ENCODE data around the gene DSTYK. TPM values are rescaled to one million over a fixed set of nuclear protein-coding genes. Genes with fewer than 3 reads are reported as not detected.

DSTYK gene
- total RNA-seq, 2 experiments from 2014 or later, result 8.8 to 8.9 TPM

GRCh38 chr1:205152505-205152904, 59.0 kb downstream of the DSTYK start:
- H3K36me3 Mint-ChIP-seq (ENCODE audit: low read depth), result peaks cover 43% of the 10 kb centered on the region
- no peaks in the 10 kb centered on the region for H3K27me3 Mint-ChIP-seq
- no peaks in the 10 kb centered on the region for H3K4me1 Mint-ChIP-seq
- DNase-seq, result no peak
- ChIA-PET POLR2A (no interaction called here), CTCF (interaction anchor here (0.6 to 1.3 kb wide), 2 partner anchors 27 to 32 kb away, joined by 3 read pairs; no protein-coding TSS in a partner anchor)
- H3K4me3 Mint-ChIP-seq, result no peak overlapping the region
- no peak overlapping the region for H3K27ac Mint-ChIP-seq
- peaks cover 16% of the 10 kb centered on the region for H3K9me3 Mint-ChIP-seq

DNA sequence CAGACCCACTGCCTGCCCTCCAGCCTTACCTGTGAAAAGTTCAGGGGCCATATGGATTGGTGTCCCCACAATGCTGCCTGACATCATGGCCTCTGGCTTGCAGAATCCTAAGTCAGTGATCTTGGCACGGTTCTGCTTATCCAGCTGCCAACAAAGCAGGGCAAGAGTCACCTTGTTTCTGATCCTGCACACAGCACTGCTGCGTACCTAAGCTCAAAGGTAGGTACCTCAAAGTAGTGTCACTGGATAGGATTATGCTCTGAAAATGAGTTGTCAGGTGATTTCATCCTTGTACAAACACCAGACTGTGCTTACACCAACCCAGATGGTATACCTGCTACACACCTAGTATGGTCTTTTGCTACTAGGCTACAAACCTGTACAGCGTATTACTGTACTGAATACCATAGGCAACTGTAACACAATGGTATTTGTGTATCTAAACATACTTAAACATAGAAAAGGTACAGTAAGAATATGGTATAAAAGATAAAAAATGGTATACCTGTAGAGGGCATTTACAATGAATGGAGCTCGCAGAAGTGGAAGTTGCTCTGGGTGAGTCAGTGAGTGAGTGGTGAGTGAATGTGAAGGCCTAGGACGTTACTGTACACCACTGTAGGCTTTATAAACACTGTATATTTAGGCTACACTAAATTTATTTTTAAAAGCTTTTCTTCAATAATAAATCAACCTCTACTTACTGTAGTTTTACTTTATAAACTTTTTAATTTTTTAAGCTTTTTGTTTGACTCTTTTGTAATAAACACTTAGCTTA, 60.7 kb downstream of the DSTYK start:
- peaks cover 34% of the 10 kb centered on the region for H3K36me3 Mint-ChIP-seq (ENCODE audit: low read depth)
- DNase-seq, result no peak
- H3K27me3 Mint-ChIP-seq, result no peaks in the 10 kb centered on the region
- ChIA-PET CTCF (interaction anchor here (0.9 to 1.8 kb wide), 5 partner anchors 7 to 106 kb away, joined by 3 to 5 read pairs (median 3); no protein-coding TSS in a partner anchor), POLR2A (no interaction called here)
- H3K4me3 Mint-ChIP-seq, result no peak overlapping the region
- no peaks in the 10 kb centered on the region for H3K4me1 Mint-ChIP-seq
- H3K27ac Mint-ChIP-seq, result no peak overlapping the region
- H3K9me3 Mint-ChIP-seq, result peaks cover 3% of the 10 kb centered on the region

DNA sequence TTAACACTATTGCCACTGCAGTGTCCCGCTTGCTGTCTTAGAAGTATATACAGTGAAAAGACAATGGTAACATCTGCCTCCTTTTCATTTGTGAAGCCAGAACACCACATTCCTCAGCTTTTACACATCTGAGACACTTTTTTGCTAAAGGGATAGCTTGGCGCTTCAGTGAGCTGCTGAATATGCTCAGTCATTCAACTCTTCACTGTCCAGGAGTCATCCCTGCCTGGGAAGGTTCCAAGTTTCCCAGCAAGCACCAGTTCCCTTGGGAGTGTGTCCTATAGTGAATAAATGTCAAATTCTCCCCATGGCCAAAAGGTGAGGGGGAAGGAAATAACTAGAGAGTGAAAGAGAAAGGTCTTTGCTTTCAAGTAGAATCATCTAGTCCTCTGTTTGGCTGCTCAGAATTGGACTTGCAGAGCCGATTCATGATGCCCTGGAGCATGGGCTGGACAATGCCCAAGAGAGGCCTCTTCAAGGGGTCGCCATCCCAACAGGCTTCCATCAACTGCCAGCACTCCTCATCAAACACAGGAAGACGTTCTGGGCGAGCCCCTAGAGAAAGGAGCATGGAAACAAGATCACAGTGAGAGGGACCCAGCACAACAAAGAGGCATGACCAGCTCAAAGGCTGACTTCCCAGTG, 64.2 kb downstream of the DSTYK start:
- CTCF ChIA-PET, result interaction anchor here (1.3 to 2.9 kb wide), 2 partner anchors 8 to 11 kb away, joined by 4 to 8 read pairs; no protein-coding TSS in a partner anchor
- Mint-ChIP-seq H3K9me3 (no peaks in the 10 kb centered on the region), H3K27me3 (no peaks in the 10 kb centered on the region), H3K4me3 (no peak overlapping the region), H3K36me3 (ENCODE audit: low read depth) (peaks cover 13% of the 10 kb centered on the region), H3K4me1 (no peaks in the 10 kb centered on the region), H3K27ac (no peak overlapping the region)
- POLR2A ChIA-PET, result no interaction called here
- DNase-seq, result no peak

DNA sequence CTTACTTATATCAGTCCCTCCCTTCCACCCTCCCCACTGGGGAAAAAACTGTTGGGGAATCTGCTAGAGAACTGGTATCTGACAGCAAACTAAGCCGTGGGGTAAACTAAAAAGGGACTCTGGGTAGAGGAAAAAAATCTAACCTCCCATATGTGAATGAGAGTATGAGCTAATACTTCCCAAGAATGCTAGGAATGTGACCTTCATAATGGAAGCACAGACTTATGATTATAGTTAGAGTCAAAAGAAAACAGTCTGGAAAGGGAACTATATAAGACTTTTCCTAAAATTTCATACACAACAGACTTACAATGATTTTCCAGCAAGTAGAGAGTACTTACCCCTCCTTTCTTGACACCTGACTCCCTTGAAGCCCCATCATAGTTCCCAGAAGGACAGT, 66.8 kb downstream of the DSTYK start:
- H3K27me3 Mint-ChIP-seq, result no peaks in the 10 kb centered on the region
- CTCF ChIA-PET, result interaction anchor here (1.1 to 2.9 kb wide), 3 partner anchors 13 to 23 kb away, joined by 3 to 8 read pairs (median 3); partner anchors contain the start of gene RBBP5
- peaks cover 7% of the 10 kb centered on the region for H3K4me1 Mint-ChIP-seq
- POLR2A ChIA-PET, result no interaction called here
- no peaks in the 10 kb centered on the region for H3K9me3 Mint-ChIP-seq
- peaks cover 11% of the 10 kb centered on the region for H3K36me3 Mint-ChIP-seq (ENCODE audit: low read depth)
- DNase-seq, result no peak
- H3K27ac Mint-ChIP-seq, result no peak overlapping the region
- H3K4me3 Mint-ChIP-seq, result no peak overlapping the region

DNA sequence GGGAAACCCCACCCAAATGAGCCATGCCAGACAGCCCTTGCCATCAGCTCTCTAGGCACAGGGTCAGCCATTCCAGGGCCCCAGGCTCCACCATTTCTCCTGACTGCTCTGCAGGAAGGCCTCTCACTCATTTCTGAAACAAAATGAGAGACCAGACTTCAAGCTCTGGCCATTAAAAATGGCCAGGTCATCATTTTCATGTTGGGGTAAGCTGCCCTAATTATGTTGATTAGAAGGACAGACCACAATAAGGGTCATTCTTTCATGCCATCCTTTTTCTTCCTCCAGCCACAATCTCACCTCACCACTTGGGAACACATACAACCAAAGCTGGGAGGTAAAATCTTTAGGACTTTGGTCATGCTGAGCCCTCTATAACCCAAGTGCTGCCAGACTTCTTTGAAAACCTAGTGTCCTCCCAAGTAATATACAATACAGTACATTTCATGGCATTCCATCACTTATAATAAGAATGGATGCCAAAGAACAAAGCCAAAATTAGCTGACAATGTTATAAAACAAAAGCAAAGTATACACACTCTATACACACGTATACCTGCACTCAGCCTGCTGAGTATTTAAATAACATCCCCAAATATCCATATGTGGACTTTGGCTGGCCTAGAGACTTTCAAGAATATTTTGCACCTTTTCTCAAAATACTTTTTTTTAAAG, 67.3 kb downstream of the DSTYK start:
- H3K4me3 Mint-ChIP-seq, result no peak overlapping the region
- H3K36me3 Mint-ChIP-seq (ENCODE audit: low read depth), result peaks cover 11% of the 10 kb centered on the region
- peaks cover 7% of the 10 kb centered on the region for H3K4me1 Mint-ChIP-seq
- no peaks in the 10 kb centered on the region for H3K27me3 Mint-ChIP-seq
- H3K27ac Mint-ChIP-seq, result no peak overlapping the region
- POLR2A ChIA-PET, result no interaction called here
- H3K9me3 Mint-ChIP-seq, result no peaks in the 10 kb centered on the region
- CTCF ChIA-PET, result interaction anchor here (1.0 to 2.9 kb wide), 4 partner anchors 7 to 23 kb away, joined by 3 to 8 read pairs (median 3); partner anchors contain the start of gene RBBP5
- DNase-seq, result no peak

DNA sequence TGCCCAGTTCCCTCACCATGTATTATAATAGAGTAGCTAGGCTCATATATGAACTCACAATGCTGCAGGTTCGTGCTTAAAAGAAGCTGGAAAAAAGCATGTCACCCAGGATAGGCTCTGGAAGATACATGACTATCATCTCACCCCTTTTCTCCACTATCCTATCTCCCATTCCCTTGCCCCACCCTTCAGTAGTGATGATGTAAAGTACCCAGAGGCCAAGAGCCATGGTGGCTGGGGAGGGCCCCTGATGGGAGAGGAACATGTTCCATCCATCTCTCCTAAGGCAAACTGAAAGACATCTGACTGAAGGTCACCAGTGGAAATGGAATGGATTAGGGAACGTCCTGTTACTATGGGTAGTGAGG, 69.4 kb downstream of the DSTYK start:
- ChIA-PET CTCF (interaction anchor here (1.3 to 2.2 kb wide), 6 partner anchors 9 to 96 kb away, joined by 3 to 11 read pairs (median 6); no protein-coding TSS in a partner anchor), POLR2A (no interaction called here)
- no peak overlapping the region for H3K27ac Mint-ChIP-seq
- peaks cover 3% of the 10 kb centered on the region for H3K36me3 Mint-ChIP-seq (ENCODE audit: low read depth)
- no peak overlapping the region for H3K4me3 Mint-ChIP-seq
- no peaks in the 10 kb centered on the region for H3K9me3 Mint-ChIP-seq
- DNase-seq, result no peak
- H3K27me3 Mint-ChIP-seq, result no peaks in the 10 kb centered on the region
- H3K4me1 Mint-ChIP-seq, result peaks cover 7% of the 10 kb centered on the region

- ChIA-PET CTCF (interaction anchor here (0.9 to 2.2 kb wide), 12 partner anchors 10 to 148 kb away, joined by 3 to 11 read pairs (median 4); no protein-coding TSS in a partner anchor), POLR2A (no interaction called here)
- peak; percentile 86 for DNase-seq
- Mint-ChIP-seq H3K36me3 (ENCODE audit: low read depth) (no peaks in the 10 kb centered on the region), H3K27ac (no peak overlapping the region), H3K9me3 (no peaks in the 10 kb centered on the region), H3K4me1 (peaks cover 7% of the 10 kb centered on the region), H3K4me3 (no peak overlapping the region), H3K27me3 (no peaks in the 10 kb centered on the region)
Observed at GRCh38 chr1:205141236-205142101, 70.0 kb downstream of the DSTYK start.

GRCh38 chr1:205140113-205140512, 71.4 kb downstream of the DSTYK start:
- Mint-ChIP-seq H3K36me3 (ENCODE audit: low read depth) (no peaks in the 10 kb centered on the region), H3K27me3 (no peaks in the 10 kb centered on the region), H3K4me3 (no peak overlapping the region), H3K9me3 (no peaks in the 10 kb centered on the region), H3K4me1 (peaks cover 7% of the 10 kb centered on the region), H3K27ac (no peak overlapping the region)
- ChIA-PET POLR2A (no interaction called here), CTCF (interaction anchor here (0.5 to 2.2 kb wide), 2 partner anchors 11 to 149 kb away, joined by 3 to 11 read pairs; no protein-coding TSS in a partner anchor)
- DNase-seq, result no peak

GRCh38 chr1:205137901-205138300, 73.6 kb downstream of the DSTYK start:
- H3K4me1 Mint-ChIP-seq, result peaks cover 7% of the 10 kb centered on the region
- POLR2A ChIA-PET, result no interaction called here
- no peak overlapping the region for H3K27ac Mint-ChIP-seq
- no peaks in the 10 kb centered on the region for H3K36me3 Mint-ChIP-seq (ENCODE audit: low read depth)
- CTCF ChIA-PET, result no interaction called here
- no peaks in the 10 kb centered on the region for H3K9me3 Mint-ChIP-seq
- H3K4me3 Mint-ChIP-seq, result no peak overlapping the region
- no peaks in the 10 kb centered on the region for H3K27me3 Mint-ChIP-seq
- DNase-seq, result no peak

DNA sequence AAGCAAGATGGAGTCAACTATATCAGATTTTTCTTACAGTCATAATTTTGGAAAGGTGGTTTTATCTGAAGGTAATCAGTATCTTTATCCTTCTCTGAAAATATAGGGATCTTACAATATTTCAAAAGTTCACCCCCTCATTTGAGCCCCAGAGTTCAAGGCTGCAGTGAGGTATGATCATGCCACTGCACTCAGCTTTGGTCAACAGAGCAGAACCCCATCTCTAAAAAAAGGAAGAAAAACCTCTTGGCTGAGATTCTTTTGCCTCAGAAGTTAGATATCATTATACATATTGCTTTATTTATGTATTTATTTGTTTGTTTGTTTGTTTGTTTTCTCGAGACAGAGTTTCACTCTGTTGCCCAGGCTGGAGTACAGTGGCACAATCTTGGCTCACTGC, 78.2 kb downstream of the DSTYK start:
- no peak for DNase-seq
- H3K9me3 Mint-ChIP-seq, result no peaks in the 10 kb centered on the region
- H3K4me3 Mint-ChIP-seq, result no peak overlapping the region
- CTCF ChIA-PET, result interaction anchor here (1.6 kb wide), 1 partner anchor 12 kb away, joined by 4 read pairs; the partner anchor contains the start of gene RBBP5
- H3K36me3 Mint-ChIP-seq (ENCODE audit: low read depth), result no peaks in the 10 kb centered on the region
- POLR2A ChIA-PET, result no interaction called here
- no peaks in the 10 kb centered on the region for H3K27me3 Mint-ChIP-seq
- H3K4me1 Mint-ChIP-seq, result no peaks in the 10 kb centered on the region
- H3K27ac Mint-ChIP-seq, result no peak overlapping the region

DNA sequence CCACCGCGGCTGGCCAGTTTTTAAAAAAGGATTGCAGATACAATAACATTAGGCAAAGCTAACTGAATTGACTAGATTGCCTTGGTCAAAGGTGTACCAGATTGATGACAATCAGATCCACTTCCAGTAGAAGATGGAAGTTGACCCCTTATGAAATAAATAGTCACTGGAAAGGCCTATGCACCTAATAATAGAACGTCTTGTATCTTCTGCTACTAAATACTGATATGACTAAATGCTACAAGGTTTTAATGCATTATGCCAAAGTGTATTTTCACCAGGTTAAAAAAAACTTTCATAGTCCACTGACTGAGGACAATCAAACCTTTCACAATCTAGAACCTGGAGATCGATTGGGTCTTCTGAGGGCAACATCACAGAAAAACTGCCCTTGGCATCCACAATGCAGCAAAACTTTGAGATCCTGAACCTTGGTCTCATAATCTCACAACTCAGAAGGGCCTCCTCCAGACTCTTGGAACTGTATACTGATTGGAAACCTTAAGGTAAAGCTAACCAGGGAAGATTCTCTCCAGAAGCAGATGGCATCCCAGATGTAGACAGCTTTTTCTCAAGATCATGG, 82.0 kb downstream of the DSTYK start:
- POLR2A ChIA-PET, result no interaction called here
- CTCF ChIA-PET, result interaction anchor here (1.4 to 2.0 kb wide), 2 partner anchors 12 to 127 kb away, joined by 3 to 11 read pairs; no protein-coding TSS in a partner anchor
- Mint-ChIP-seq H3K36me3 (ENCODE audit: low read depth) (no peaks in the 10 kb centered on the region), H3K27ac (no peak overlapping the region), H3K27me3 (no peaks in the 10 kb centered on the region), H3K9me3 (no peaks in the 10 kb centered on the region), H3K4me3 (no peak overlapping the region), H3K4me1 (no peaks in the 10 kb centered on the region)
- no peak for DNase-seq

GRCh38 chr1:205128050-205128449, 83.5 kb downstream of the DSTYK start:
- no peak overlapping the region for H3K4me3 Mint-ChIP-seq
- no peaks in the 10 kb centered on the region for H3K36me3 Mint-ChIP-seq (ENCODE audit: low read depth)
- peaks cover 2% of the 10 kb centered on the region for H3K4me1 Mint-ChIP-seq
- DNase-seq, result no peak
- no peak overlapping the region for H3K27ac Mint-ChIP-seq
- ChIA-PET CTCF (interaction anchor here (2.0 kb wide), 1 partner anchor 13 kb away, joined by 11 read pairs; no protein-coding TSS in a partner anchor), POLR2A (no interaction called here)
- H3K9me3 Mint-ChIP-seq, result no peaks in the 10 kb centered on the region
- no peaks in the 10 kb centered on the region for H3K27me3 Mint-ChIP-seq
